WERI-Rb-1 (cell line): ENCODE data around the gene SEMA6C.

Experiments
- DNase-seq: peaks from one replicate; pipeline ENCODE4 v3.0.0-alpha.2; 2020
- H3K27ac ChIP-seq: fragments of 250-450 bp; sonication (Bioruptor Pico); 2 replicates; pipeline ENCODE4 v1.5.1; 2020; ENCODE audit warnings: mild to moderate bottlenecking, moderate library complexity
- H3K27me3 ChIP-seq: fragments of 250-450 bp; sonication (Bioruptor Pico); 2 replicates; pipeline ENCODE4 v1.5.1; 2021; ENCODE audit warnings: mild to moderate bottlenecking, low read depth, moderate library complexity; ENCODE audit not compliant: insufficient read depth, severe bottlenecking
- H3K36me3 ChIP-seq: fragments of 250-450 bp; sonication (Bioruptor Pico); 2 replicates; pipeline ENCODE4 v1.5.1; 2020; ENCODE audit warnings: mild to moderate bottlenecking, moderate library complexity
- H3K4me3 ChIP-seq: 2 replicates; pipeline ENCODE4 v1.5.1; 2011; ENCODE audit warnings: low read depth, mild to moderate bottlenecking, control low read depth, low read length
- H3K9me3 ChIP-seq: fragments of 250-450 bp; sonication (Bioruptor Pico); 2 replicates; pipeline ENCODE4 v1.5.1; 2021; ENCODE audit warnings: mild to moderate bottlenecking, moderate library complexity; ENCODE audit not compliant: severe bottlenecking
- CTCF ChIP-seq: IDR thresholded peaks from 2 replicates; pipeline ENCODE4 v1.5.1; 2011; ENCODE audit warnings: low read depth, mild to moderate bottlenecking, control low read depth, inconsistent platforms, low read length

Gene SEMA6C

GRCh38 chr1:151134396-151134795 is 12.0 kb downstream of the SEMA6C start:
- Histone ChIP-seq H3K36me3 (peaks cover 84% of the 10 kb centered on the region), H3K27me3 (no peaks in the 10 kb centered on the region), H3K27ac (no peak overlapping the region), H3K4me3 (no peak overlapping the region), H3K9me3 (no peaks in the 10 kb centered on the region)
- TF ChIP-seq CTCF = no peak
- no peak for DNase-seq

GRCh38 chr1:151133018-151133806 is 13.2 kb downstream of the SEMA6C start:
- Histone ChIP-seq H3K27ac (no peak overlapping the region), H3K27me3 (no peaks in the 10 kb centered on the region), H3K36me3 (peaks cover 72% of the 10 kb centered on the region), H3K9me3 (no peaks in the 10 kb centered on the region), H3K4me3 (no peak overlapping the region)
- no peak for DNase-seq
- TF ChIP-seq CTCF = no peak

DNA sequence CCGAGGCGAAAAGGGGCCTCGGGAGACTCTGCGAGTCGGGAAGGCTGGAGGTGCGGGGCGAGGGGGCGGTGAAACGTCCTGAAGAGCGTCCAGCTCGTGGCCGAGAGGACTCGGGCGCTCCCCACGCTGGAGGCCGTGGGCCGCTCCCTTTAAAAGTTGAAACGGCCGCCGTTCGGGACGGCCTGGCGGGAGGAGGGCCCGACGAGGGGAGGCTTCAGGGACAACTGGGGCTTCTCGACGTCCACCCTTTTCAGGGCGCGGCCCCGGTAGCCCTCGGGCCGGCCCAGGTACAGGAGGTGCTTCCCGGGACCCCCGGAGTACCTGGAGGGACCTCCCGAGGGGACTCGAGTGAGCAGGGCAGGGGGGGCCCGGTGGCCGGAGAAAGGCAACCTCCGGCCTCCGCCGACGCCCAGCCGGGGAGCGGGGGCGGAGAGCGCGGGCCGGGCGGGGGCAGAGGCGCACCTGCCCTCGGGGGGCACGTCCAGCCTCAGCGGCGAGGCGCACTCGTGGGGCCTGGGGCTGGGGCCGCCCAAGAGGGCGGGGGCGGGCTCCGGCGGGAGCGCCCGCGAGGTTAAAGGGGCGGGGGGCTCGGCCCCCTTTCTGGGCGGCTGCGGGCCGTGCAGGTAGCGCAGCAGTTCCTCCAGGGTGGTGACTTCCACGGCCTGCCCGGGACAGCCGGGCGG is 14.0 kb downstream of the SEMA6C start:
- no peaks in the 10 kb centered on the region for H3K9me3 ChIP-seq
- peaks cover 64% of the 10 kb centered on the region for H3K36me3 ChIP-seq
- H3K27ac ChIP-seq = no peak overlapping the region
- TF ChIP-seq CTCF = no peak
- no peaks in the 10 kb centered on the region for H3K27me3 ChIP-seq
- DNase-seq = no peak
- no peak overlapping the region for H3K4me3 ChIP-seq

DNA sequence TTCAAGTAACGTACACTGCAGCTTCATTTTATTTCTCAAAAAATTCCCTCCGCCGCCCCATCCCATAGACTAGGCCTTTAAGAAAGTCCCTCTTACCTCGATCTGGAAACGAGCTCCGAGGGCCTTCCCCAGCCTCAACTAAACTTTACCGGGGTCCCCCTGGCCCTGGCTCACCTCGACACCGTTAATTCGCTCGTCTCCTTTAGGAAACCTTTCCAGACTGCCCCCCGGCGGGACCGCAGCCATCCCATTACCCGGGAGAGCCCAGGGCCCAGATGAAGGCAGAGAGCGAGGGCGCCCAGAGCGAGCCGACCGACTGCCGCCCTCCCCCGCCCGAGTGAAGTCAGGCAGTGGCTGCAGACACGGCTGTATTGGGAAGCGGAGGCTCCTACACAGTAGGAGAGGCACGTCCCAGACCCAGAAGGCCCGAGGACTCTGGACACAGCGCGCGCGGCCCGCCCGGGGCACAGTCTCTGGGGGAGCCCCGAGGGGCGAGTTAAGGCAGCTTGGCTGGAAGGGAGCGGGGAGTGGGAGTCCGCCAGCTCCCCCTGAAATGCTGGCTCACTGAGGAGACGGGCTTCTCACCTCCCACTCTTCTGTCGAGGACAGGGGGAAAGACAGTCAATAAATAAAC is 14.6 kb downstream of the SEMA6C start:
- H3K27ac ChIP-seq = no peak overlapping the region
- peaks cover 58% of the 10 kb centered on the region for H3K36me3 ChIP-seq
- no peak for DNase-seq
- H3K4me3 ChIP-seq = no peak overlapping the region
- H3K9me3 ChIP-seq = no peaks in the 10 kb centered on the region
- TF ChIP-seq CTCF = no peak
- H3K27me3 ChIP-seq = no peaks in the 10 kb centered on the region

- no peak overlapping the region for H3K4me3 ChIP-seq
- H3K9me3 ChIP-seq = no peaks in the 10 kb centered on the region
- no peak for DNase-seq
- H3K36me3 ChIP-seq = peaks cover 51% of the 10 kb centered on the region
- TF ChIP-seq CTCF = no peak
- no peak overlapping the region; the same call in 1 of the 2 replicates for H3K27ac ChIP-seq
- no peaks in the 10 kb centered on the region for H3K27me3 ChIP-seq
These were observed 15.3 kb downstream of the SEMA6C start for GRCh38 chr1:151130987-151131586.
